GM15510 (cell line): ENCODE measurements around the gene EPHA5.

Experiments
- POLR2A ChIP-seq: IDR thresholded peaks from 3 replicates; pipeline ENCODE4 v1.6.1; 2011; ENCODE audit warnings: borderline replicate concordance; ENCODE audit not compliant: insufficient read length; ENCODE audit errors: extremely low read depth

Gene EPHA5

GRCh38 chr4:65580551-65580950 lies 89.7 kb downstream of the EPHA5 start:
- no peak for TF ChIP-seq POLR2A

- no peak for TF ChIP-seq POLR2A
Observed at GRCh38 chr4:65566473-65566872, 103.8 kb downstream of the EPHA5 start.

- TF ChIP-seq POLR2A: no peak
Observed at GRCh38 chr4:65561164-65561563, 109.1 kb downstream of the EPHA5 start.

- no peak for TF ChIP-seq POLR2A
Observed at GRCh38 chr4:65559270-65559669, 111.0 kb downstream of the EPHA5 start.

GRCh38 chr4:65552057-65552456 lies 118.2 kb downstream of the EPHA5 start:
- no peak for TF ChIP-seq POLR2A

GRCh38 chr4:65550500-65550899 lies 119.8 kb downstream of the EPHA5 start:
- no peak for TF ChIP-seq POLR2A

- TF ChIP-seq POLR2A: no peak
Observed at GRCh38 chr4:65546882-65547416, 123.3 kb downstream of the EPHA5 start.

- no peak for TF ChIP-seq POLR2A
Observed at GRCh38 chr4:65538571-65538970, 131.7 kb downstream of the EPHA5 start.

GRCh38 chr4:65535113-65535512 lies 135.2 kb downstream of the EPHA5 start:
- no peak for TF ChIP-seq POLR2A

- TF ChIP-seq POLR2A: no peak
Observed at GRCh38 chr4:65521666-65522065, 148.6 kb downstream of the EPHA5 start.

GRCh38 chr4:65515646-65516045 lies 154.6 kb downstream of the EPHA5 start:
- no peak for TF ChIP-seq POLR2A

- no peak for TF ChIP-seq POLR2A
Observed at GRCh38 chr4:65510976-65511375, 159.3 kb downstream of the EPHA5 start.

GRCh38 chr4:65508168-65508567 lies 162.1 kb downstream of the EPHA5 start:
- no peak for TF ChIP-seq POLR2A

- TF ChIP-seq POLR2A: no peak
Observed at GRCh38 chr4:65502131-65502701, 168.1 kb downstream of the EPHA5 start.

GRCh38 chr4:65498606-65499005 lies 171.7 kb downstream of the EPHA5 start:
- TF ChIP-seq POLR2A: no peak

GRCh38 chr4:65495439-65495838 lies 174.8 kb downstream of the EPHA5 start:
- TF ChIP-seq POLR2A: no peak

- no peak for TF ChIP-seq POLR2A
Observed at GRCh38 chr4:65482410-65482809, 187.9 kb downstream of the EPHA5 start.
